GM06990 (cell line): ENCODE data around the gene MFSD12.

Experiments used
- DNase-seq: peaks from one replicate; pipeline ENCODE4 v3.0.0-alpha.2; 2011; ENCODE audit not compliant: insufficient read length; ENCODE audit errors: extremely low read depth
- H3K27me3 ChIP-seq: replicated peaks from 2 replicates; pipeline ENCODE4 v1.6.0; 2011; ENCODE audit warnings: low read length; ENCODE audit not compliant: control insufficient read depth, insufficient read depth
- H3K36me3 ChIP-seq: 2 replicates; pipeline ENCODE4 v1.5.1; 2011; ENCODE audit warnings: low read length; ENCODE audit not compliant: control insufficient read depth, insufficient read depth
- H3K4me3 ChIP-seq: replicated peaks from 2 replicates; pipeline ENCODE4 v1.5.1; 2011; ENCODE audit warnings: low read depth, mild to moderate bottlenecking, control low read depth, low read length
- CTCF ChIP-seq: IDR thresholded peaks from 2 replicates; pipeline ENCODE4 v1.5.1; 2011; ENCODE audit warnings: low read length, control low read depth, mild to moderate bottlenecking, inconsistent platforms; ENCODE audit not compliant: insufficient read depth, poor library complexity, severe bottlenecking

MFSD12 gene

GRCh38 chr19:3580156-3580934 is 23.0 kb upstream of the MFSD12 start:
- DNase-seq: no peak
- no peaks in the 10 kb centered on the region for H3K27me3 ChIP-seq
- no peak for TF ChIP-seq CTCF
- no peak overlapping the region for H3K4me3 ChIP-seq
- peaks cover 5% of the 10 kb centered on the region for H3K36me3 ChIP-seq

- H3K4me3 ChIP-seq: no peak overlapping the region
- TF ChIP-seq CTCF: no peak
- H3K36me3 ChIP-seq: peaks cover 5% of the 10 kb centered on the region
- no peak for DNase-seq
- H3K27me3 ChIP-seq: no peaks in the 10 kb centered on the region
Observed at GRCh38 chr19:3578390-3578789, 21.0 kb upstream of the MFSD12 start.

GRCh38 chr19:3577723-3578344 is 20.4 kb upstream of the MFSD12 start:
- Histone ChIP-seq H3K36me3 (peaks cover 5% of the 10 kb centered on the region), H3K4me3 (no peak overlapping the region), H3K27me3 (no peaks in the 10 kb centered on the region)
- no peak for DNase-seq
- no peak for TF ChIP-seq CTCF

- DNase-seq: no peak
- H3K36me3 ChIP-seq: peaks cover 5% of the 10 kb centered on the region
- H3K4me3 ChIP-seq: no peak overlapping the region; the same call in 1 of the 2 replicates
- H3K27me3 ChIP-seq: no peaks in the 10 kb centered on the region
- TF ChIP-seq CTCF: no peak
Observed at GRCh38 chr19:3576696-3577443, 19.5 kb upstream of the MFSD12 start.

GRCh38 chr19:3575949-3576673 is 18.7 kb upstream of the MFSD12 start:
- H3K36me3 ChIP-seq: peaks cover 5% of the 10 kb centered on the region
- no peaks in the 10 kb centered on the region for H3K27me3 ChIP-seq
- no peak for DNase-seq
- no peak for TF ChIP-seq CTCF
- H3K4me3 ChIP-seq: no peak overlapping the region; the same call in 1 of the 2 replicates
